OCI-LY1 (cell line): ENCODE data around the gene AMIGO2.
"Not testable (repeated sequence)": the region's sequence is repeated elsewhere in the genome, so short reads cannot be mapped to it uniquely, and the experiment has no call there.

Experiments used
- H2AFZ ChIP-seq: fragments of 200-600 bp; sonication (generic), shearing (Covaris generic); 2 replicates; pipeline ENCODE4 v1.6.0; 2014; ENCODE audit warnings: antibody characterized with exemption, mild to moderate bottlenecking, low read length
- H3F3A ChIP-seq: fragments of 200-600 bp; sonication (generic), shearing (Covaris generic); 2 replicates; pipeline ENCODE4 v1.6.0; 2014; ENCODE audit warnings: mild to moderate bottlenecking, antibody characterized with exemption, low read length, moderate library complexity; ENCODE audit not compliant: insufficient read depth
- H3K27ac ChIP-seq: fragments of 200-600 bp; sonication (generic); 2 replicates; pipeline ENCODE4 v1.5.1; 2014; ENCODE audit warnings: low read length, mixed run types, mild to moderate bottlenecking, low read depth; ENCODE audit not compliant: poor library complexity, severe bottlenecking
- H3K27me3 ChIP-seq: fragments of 200-600 bp; sonication (generic); 2 replicates; pipeline ENCODE4 v1.6.0; 2014; ENCODE audit warnings: antibody characterized with exemption, mild to moderate bottlenecking, low read length, moderate library complexity; ENCODE audit not compliant: insufficient read depth
- H3K36me3 ChIP-seq: fragments of 200-600 bp; sonication (generic); 2 replicates; pipeline ENCODE4 v1.6.1; 2014; ENCODE audit warnings: mild to moderate bottlenecking, antibody characterized with exemption, low read length, moderate library complexity, mixed read lengths; ENCODE audit not compliant: insufficient read depth
- H3K4me1 ChIP-seq: fragments of 200-600 bp; sonication (generic); 2 replicates; pipeline ENCODE4 v1.5.1; 2014; ENCODE audit warnings: mild to moderate bottlenecking, low read length, moderate library complexity; ENCODE audit not compliant: insufficient read depth, severe bottlenecking
- H3K4me2 ChIP-seq: fragments of 200-600 bp; sonication (generic), shearing (Covaris generic); 2 replicates; pipeline ENCODE4 v1.6.1; 2014; ENCODE audit warnings: low read length
- H3K4me3 ChIP-seq: fragments of 200-600 bp; sonication (generic); 2 replicates; pipeline ENCODE4 v1.5.1; 2014; ENCODE audit warnings: low read length, low read depth, mild to moderate bottlenecking, mixed read lengths; ENCODE audit not compliant: poor library complexity, severe bottlenecking
- H3K79me2 ChIP-seq: fragments of 200-600 bp; shearing (Covaris generic); 2 replicates; pipeline ENCODE4 v1.6.1; 2016; ENCODE audit warnings: mixed run types, low read length, mixed read lengths; ENCODE audit not compliant: insufficient read depth
- H3K9ac ChIP-seq: fragments of 200-600 bp; sonication (generic), shearing (Covaris generic); 2 replicates; pipeline ENCODE4 v1.6.1; 2014; ENCODE audit warnings: mild to moderate bottlenecking, low read length, mixed read lengths
- H3K9me2 ChIP-seq: fragments of 200-600 bp; sonication (generic), shearing (Covaris generic); 2 replicates; pipeline ENCODE4 v1.6.1; 2014; ENCODE audit warnings: low read depth, mild to moderate bottlenecking, low read length, mixed read lengths
- H3K9me3 ChIP-seq: fragments of 200-600 bp; shearing (Covaris generic); 2 replicates; pipeline ENCODE4 v1.6.1; 2014; ENCODE audit warnings: low read length, mixed read lengths
- H4K20me1 ChIP-seq: fragments of 200-600 bp; sonication (generic), shearing (Covaris generic); 2 replicates; pipeline ENCODE4 v1.6.0; 2016; ENCODE audit warnings: mild to moderate bottlenecking, low read length; ENCODE audit not compliant: insufficient read depth
- EZH2 ChIP-seq: fragments of 200-600 bp; sonication (generic), shearing (Covaris generic); IDR thresholded peaks from 2 replicates; pipeline ENCODE4 v1.8.0; 2017; ENCODE audit warnings: borderline replicate concordance, mixed run types, mild to moderate bottlenecking, antibody characterized with exemption, low read length, moderate library complexity, mixed read lengths
- TF ChIP-seq, protein P1 (sequence below): fragments of 200-600 bp; sonication (generic), shearing (Covaris generic); IDR thresholded peaks from 2 replicates; pipeline ENCODE4 v1.5.1; 2017; ENCODE audit warnings: mild to moderate bottlenecking, antibody characterized with exemption, low read length, moderate library complexity, mixed read lengths

AMIGO2 gene

DNA sequence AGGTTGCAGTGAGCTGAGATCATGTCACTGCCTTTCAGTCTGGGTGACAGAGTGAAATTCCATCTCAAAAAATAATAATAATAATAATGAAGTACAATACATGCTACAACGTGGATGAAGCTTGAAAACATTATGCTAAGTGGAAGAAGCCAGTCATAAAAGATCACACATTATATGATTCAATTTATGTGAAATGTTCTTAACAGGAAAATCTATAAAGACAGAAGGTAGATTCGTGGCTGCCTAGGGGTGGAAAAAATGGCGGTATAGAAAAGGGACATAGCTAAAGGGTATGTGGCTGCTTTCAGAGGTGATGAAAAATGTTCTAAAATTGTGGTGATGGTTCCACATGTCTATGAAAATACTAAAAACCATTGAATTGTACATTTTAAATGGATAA lies 41.0 kb upstream of the AMIGO2 start:
- no peak overlapping the region for H2AFZ ChIP-seq
- no peaks in the 10 kb centered on the region for H3K9me2 ChIP-seq
- no peaks in the 10 kb centered on the region for H3K36me3 ChIP-seq
- H3K9me3 ChIP-seq = no peaks in the 10 kb centered on the region
- no peaks in the 10 kb centered on the region for H4K20me1 ChIP-seq
- no peak overlapping the region for H3K9ac ChIP-seq
- no peaks in the 10 kb centered on the region for H3K4me1 ChIP-seq
- H3K4me3 ChIP-seq = no peak overlapping the region
- H3K27me3 ChIP-seq = no peaks in the 10 kb centered on the region
- H3K4me2 ChIP-seq = no peak overlapping the region
- H3F3A ChIP-seq = no peaks in the 10 kb centered on the region
- no peak overlapping the region for H3K27ac ChIP-seq
- TF ChIP-seq, protein P1, sequence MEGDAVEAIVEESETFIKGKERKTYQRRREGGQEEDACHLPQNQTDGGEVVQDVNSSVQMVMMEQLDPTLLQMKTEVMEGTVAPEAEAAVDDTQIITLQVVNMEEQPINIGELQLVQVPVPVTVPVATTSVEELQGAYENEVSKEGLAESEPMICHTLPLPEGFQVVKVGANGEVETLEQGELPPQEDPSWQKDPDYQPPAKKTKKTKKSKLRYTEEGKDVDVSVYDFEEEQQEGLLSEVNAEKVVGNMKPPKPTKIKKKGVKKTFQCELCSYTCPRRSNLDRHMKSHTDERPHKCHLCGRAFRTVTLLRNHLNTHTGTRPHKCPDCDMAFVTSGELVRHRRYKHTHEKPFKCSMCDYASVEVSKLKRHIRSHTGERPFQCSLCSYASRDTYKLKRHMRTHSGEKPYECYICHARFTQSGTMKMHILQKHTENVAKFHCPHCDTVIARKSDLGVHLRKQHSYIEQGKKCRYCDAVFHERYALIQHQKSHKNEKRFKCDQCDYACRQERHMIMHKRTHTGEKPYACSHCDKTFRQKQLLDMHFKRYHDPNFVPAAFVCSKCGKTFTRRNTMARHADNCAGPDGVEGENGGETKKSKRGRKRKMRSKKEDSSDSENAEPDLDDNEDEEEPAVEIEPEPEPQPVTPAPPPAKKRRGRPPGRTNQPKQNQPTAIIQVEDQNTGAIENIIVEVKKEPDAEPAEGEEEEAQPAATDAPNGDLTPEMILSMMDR = no peak
- TF ChIP-seq EZH2 = no peak
- H3K79me2 ChIP-seq = no peaks in the 10 kb centered on the region

DNA sequence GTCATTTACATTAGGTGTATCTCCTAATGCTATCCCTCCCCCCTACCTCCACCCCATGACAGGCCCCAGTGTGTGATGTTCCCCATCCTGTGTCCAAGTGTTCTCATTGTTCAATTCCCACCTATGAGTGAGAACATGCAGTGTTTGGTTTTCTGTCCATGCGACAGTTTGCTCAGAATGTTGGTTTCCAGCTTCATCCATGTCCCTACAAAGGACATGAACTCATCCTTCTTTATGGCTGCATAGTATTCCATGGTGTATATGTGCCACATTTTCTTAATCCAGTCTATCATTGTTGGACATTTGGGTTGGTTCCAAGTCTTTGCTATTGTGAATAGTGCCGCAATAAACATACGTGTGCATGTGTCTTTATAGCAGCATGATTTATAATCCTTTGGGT lies 37.5 kb upstream of the AMIGO2 start:
- H3K9me2 ChIP-seq, H2AFZ ChIP-seq, H3K79me2 ChIP-seq, H3K9me3 ChIP-seq, H3K36me3 ChIP-seq, H3K27me3 ChIP-seq, H3K4me1 ChIP-seq, H3K9ac ChIP-seq, H3K27ac ChIP-seq, H4K20me1 ChIP-seq, H3K4me2 ChIP-seq, H3K4me3 ChIP-seq, H3F3A ChIP-seq: not testable (repeated sequence)

DNA sequence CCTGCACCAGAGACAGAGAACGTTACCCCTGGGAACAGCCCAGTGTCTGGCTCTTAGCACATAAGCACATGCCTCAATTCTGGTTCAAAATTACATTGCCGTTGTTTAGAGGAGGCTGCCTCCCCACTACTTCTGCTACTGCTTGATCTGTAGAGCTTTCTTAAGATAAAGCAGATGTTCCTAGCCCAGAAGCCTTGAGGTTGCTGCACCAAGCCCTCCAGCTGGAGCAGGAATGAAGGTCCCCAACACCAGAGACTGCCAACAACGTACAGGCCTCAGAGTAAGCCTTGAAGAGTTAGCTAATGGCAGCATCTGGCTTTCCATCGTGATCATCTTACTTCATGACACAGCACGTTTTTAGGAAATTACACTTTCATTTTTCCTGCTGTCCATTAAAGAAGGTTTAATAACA lies 34.7 kb upstream of the AMIGO2 start:
- Histone ChIP-seq H3K36me3 (no peaks in the 10 kb centered on the region), H3K27me3 (no peaks in the 10 kb centered on the region), H3K79me2 (no peaks in the 10 kb centered on the region), H3F3A (no peaks in the 10 kb centered on the region), H3K4me2 (no peak overlapping the region), H2AFZ (no peak overlapping the region), H3K4me3 (no peak overlapping the region), H3K27ac (no peak overlapping the region), H3K9ac (no peak overlapping the region), H3K9me2 (no peaks in the 10 kb centered on the region), H3K4me1 (peaks cover 8% of the 10 kb centered on the region), H4K20me1 (no peaks in the 10 kb centered on the region), H3K9me3 (no peaks in the 10 kb centered on the region)
- no peak for TF ChIP-seq EZH2
- TF ChIP-seq, protein P1 = no peak

DNA sequence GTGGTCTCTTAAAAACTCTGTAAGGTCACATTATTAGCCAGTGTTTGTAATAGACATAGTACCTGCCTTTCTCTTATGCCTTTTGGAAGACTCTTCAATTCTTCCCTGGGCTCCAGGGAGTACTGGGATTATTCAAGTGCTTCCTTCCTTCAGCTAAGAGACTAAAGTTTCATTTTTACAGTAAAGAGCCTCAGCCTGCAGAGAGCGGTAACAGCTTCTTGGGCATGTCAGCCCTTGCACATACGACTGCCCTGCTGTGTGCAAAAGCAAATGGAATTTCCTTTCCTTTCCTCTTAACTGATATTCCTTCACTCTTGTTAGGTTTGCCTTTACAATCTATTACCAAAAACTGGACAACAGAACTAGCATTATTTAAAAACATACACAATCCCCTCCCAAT lies 32.9 kb upstream of the AMIGO2 start:
- H3K27me3 ChIP-seq = no peaks in the 10 kb centered on the region
- H3K4me2 ChIP-seq = no peak overlapping the region
- no peaks in the 10 kb centered on the region for H4K20me1 ChIP-seq
- H3K4me1 ChIP-seq = peaks cover 8% of the 10 kb centered on the region
- H3K9ac ChIP-seq = no peak overlapping the region
- H3K27ac ChIP-seq = no peak overlapping the region
- no peaks in the 10 kb centered on the region for H3F3A ChIP-seq
- TF ChIP-seq, protein P1 = no peak
- no peak for TF ChIP-seq EZH2
- H2AFZ ChIP-seq = no peak overlapping the region
- no peaks in the 10 kb centered on the region for H3K79me2 ChIP-seq
- H3K4me3 ChIP-seq = no peak overlapping the region
- H3K36me3 ChIP-seq = no peaks in the 10 kb centered on the region
- no peaks in the 10 kb centered on the region for H3K9me2 ChIP-seq
- no peaks in the 10 kb centered on the region for H3K9me3 ChIP-seq
